SK-N-SH (cell line): ENCODE measurements around the gene PSD2. TPM values are rescaled to one million over a fixed set of nuclear protein-coding genes. Genes with fewer than 3 reads are reported as not detected.

Experiments
- CTCF ChIA-PET: fragments of 300-600, 350-600 bp; formaldehyde crosslinking; extraction: SDS; loops from one replicate; lab custom pipeline; 2021; lab: Yijun Ruan, JAX
- POLR2A ChIA-PET: fragments of 350-600 bp; sonication (Branson Sonifier 250); formaldehyde crosslinking; extraction: SDS; loops from one replicate; lab custom pipeline; 2020; ENCODE audit warnings: antibody characterized with exemption, inconsistent platforms; lab: Yijun Ruan, JAX
- DNase-seq: peaks from one replicate; pipeline ENCODE4 v3.0.0; 2012
- H2AFZ ChIP-seq: fragments of 200-600 bp; sonication (generic); 2 replicates; pipeline ENCODE4 v1.8.1; 2016; ENCODE audit warnings: antibody characterized with exemption, mild to moderate bottlenecking, low read depth
- H3F3A ChIP-seq: fragments of 200-600 bp; sonication (generic); replicated peaks from 2 replicates; pipeline ENCODE3; 2016; ENCODE audit warnings: antibody characterized with exemption, mild to moderate bottlenecking; ENCODE audit not compliant: insufficient read depth
- H3K27ac ChIP-seq, 2 experiments: fragments of 200-500 bp in 1 of 2; fragments of 200-600 bp in 1 of 2; sonication (Bioruptor generic) in 1 of 2; sonication (generic), shearing (Covaris generic) in 1 of 2; 2 replicates each; pipeline versions ENCODE4 v1.5.1 to v1.6.1; 2014 to 2016; ENCODE audit warnings: low read depth in 2 of 2, inconsistent platforms in 1 of 2, low read length in 1 of 2, mild to moderate bottlenecking in 1 of 2, mixed read lengths in 1 of 2
- H3K27me3 ChIP-seq: fragments of 200-600 bp; sonication (generic), shearing (Covaris generic); 2 replicates; pipeline ENCODE4 v1.6.1; 2016; ENCODE audit warnings: mixed run types; ENCODE audit not compliant: insufficient read depth
- H3K36me3 ChIP-seq, 2 experiments: fragments of 200-500 bp in 1 of 2; fragments of 200-600 bp in 1 of 2; sonication (Bioruptor generic) in 1 of 2; sonication (generic) in 1 of 2; replicated peaks in 1 of 2; 2 replicates each; pipeline versions ENCODE3 to v1.5.1; 2014 to 2016; ENCODE audit warnings: low read length in 1 of 2, mild to moderate bottlenecking in 1 of 2; ENCODE audit not compliant: insufficient read depth in 2 of 2, control insufficient read depth in 1 of 2
- H3K4me1 ChIP-seq, 2 experiments: fragments of 200-500 bp in 1 of 2; fragments of 200-600 bp in 1 of 2; sonication (Bioruptor generic) in 1 of 2; sonication (generic), shearing (Covaris generic) in 1 of 2; 2 replicates each; pipeline versions ENCODE4 v1.5.1 to v1.6.1; 2014 to 2016; ENCODE audit warnings: low read depth in 1 of 2, low read length in 1 of 2, mixed run types in 1 of 2; ENCODE audit not compliant: insufficient read depth in 2 of 2, control insufficient read depth in 1 of 2
- H3K4me2 ChIP-seq: fragments of 200-600 bp; sonication (generic), shearing (Covaris generic); 2 replicates; pipeline ENCODE4 v1.6.1; 2017; ENCODE audit warnings: mixed run types
- H3K4me3 ChIP-seq, 2 experiments: fragments of 200-500 bp in 1 of 2; fragments of 200-600 bp in 1 of 2; sonication (Bioruptor generic) in 1 of 2; sonication (generic), shearing (Covaris generic) in 1 of 2; 2 replicates each; pipeline versions ENCODE4 v1.5.1 to v1.8.1; 2014 to 2016; ENCODE audit warnings: low read depth in 2 of 2, inconsistent platforms in 1 of 2, low read length in 1 of 2, mild to moderate bottlenecking in 1 of 2, mixed read lengths in 1 of 2, moderate library complexity in 1 of 2
- H3K79me2 ChIP-seq: fragments of 200-600 bp; sonication (generic); 2 replicates; pipeline ENCODE4 v1.8.1; 2017; ENCODE audit warnings: mild to moderate bottlenecking; ENCODE audit not compliant: insufficient read depth
- H3K9ac ChIP-seq: fragments of 200-600 bp; sonication (generic); 2 replicates; pipeline ENCODE4 v1.6.1; 2017; ENCODE audit warnings: mixed run types
- H3K9me2 ChIP-seq: fragments of 200-600 bp; sonication (generic); 2 replicates; pipeline ENCODE4 v1.6.1; 2017; ENCODE audit warnings: mixed run types
- H3K9me3 ChIP-seq: fragments of 200-600 bp; sonication (generic); 2 replicates; pipeline ENCODE4 v1.6.1; 2017; ENCODE audit warnings: mixed run types, mild to moderate bottlenecking, moderate library complexity
- H4K20me1 ChIP-seq: fragments of 200-600 bp; sonication (generic); 2 replicates; pipeline ENCODE4 v1.6.1; 2017; ENCODE audit warnings: mild to moderate bottlenecking, mixed run types; ENCODE audit not compliant: insufficient read depth
- CHD2 ChIP-seq: fragments of 150-350 bp; IDR thresholded peaks from 2 replicates; pipeline ENCODE4 v1.6.1; 2018; ENCODE audit warnings: low read length; ENCODE audit not compliant: partially characterized antibody
- CTCF ChIP-seq: fragments of 200-600 bp; sonication (generic); IDR thresholded peaks from 2 replicates; pipeline ENCODE4 v1.6.1; 2017; ENCODE audit warnings: antibody characterized with exemption, mild to moderate bottlenecking, moderate library complexity
- ELF1 ChIP-seq: IDR thresholded peaks from 2 replicates; pipeline ENCODE4 v1.4.0; 2012
- EZH2phosphoT487 ChIP-seq: fragments of 200-600 bp; sonication (generic); IDR thresholded peaks from 2 replicates; pipeline ENCODE4 v1.6.1; 2017; ENCODE audit warnings: low read depth, mixed run types, mild to moderate bottlenecking, antibody characterized with exemption, moderate library complexity, borderline replicate concordance
- FOSL2 ChIP-seq: IDR thresholded peaks from 2 replicates; pipeline ENCODE4 v1.4.0; 2012; ENCODE audit warnings: low read depth, mild to moderate bottlenecking, moderate library complexity, borderline replicate concordance
- FOXJ3 ChIP-seq: sonication (generic); formaldehyde crosslinking; IDR thresholded peaks from 2 replicates; pipeline ENCODE4 v1.5.1; 2020; ENCODE audit warnings: mild to moderate bottlenecking, missing genetic modification reagents
- FOXM1 ChIP-seq: IDR thresholded peaks from 2 replicates; pipeline ENCODE4 v1.4.0; 2012; ENCODE audit warnings: low read depth, mild to moderate bottlenecking
- GABPA ChIP-seq: IDR thresholded peaks from 2 replicates; pipeline ENCODE4 v1.4.0; 2012; ENCODE audit warnings: low read depth, mild to moderate bottlenecking
- MAX ChIP-seq: IDR thresholded peaks from 2 replicates; pipeline ENCODE4 v1.4.0; 2012; ENCODE audit warnings: low read depth
- MXI1 ChIP-seq: IDR thresholded peaks from 2 replicates; pipeline ENCODE4 v1.6.1; 2012; ENCODE audit warnings: mild to moderate bottlenecking, low read depth, low read length, improper control_type of control experiment
- NFIC ChIP-seq: IDR thresholded peaks from 2 replicates; pipeline ENCODE4 v1.4.0; 2012; ENCODE audit warnings: borderline replicate concordance
- NRF1 ChIP-seq: IDR thresholded peaks from 2 replicates; pipeline ENCODE4 v1.6.1; 2012; ENCODE audit warnings: low read depth, mild to moderate bottlenecking, low read length
- POLR2AphosphoS5 ChIP-seq: IDR thresholded peaks from 2 replicates; pipeline ENCODE4 v1.6.1; 2012; ENCODE audit warnings: low read depth, low read length
- RAD21 ChIP-seq: IDR thresholded peaks from 2 replicates; pipeline ENCODE4 v1.6.1; 2012; ENCODE audit warnings: mild to moderate bottlenecking, low read length
- RXRA ChIP-seq: IDR thresholded peaks from 2 replicates; pipeline ENCODE4 v1.4.0; 2012; ENCODE audit warnings: low read depth, mild to moderate bottlenecking, borderline replicate concordance
- TAF1 ChIP-seq: IDR thresholded peaks from 2 replicates; pipeline ENCODE4 v1.6.1; 2012; ENCODE audit warnings: low read depth, mild to moderate bottlenecking, low read length, moderate library complexity, borderline replicate concordance
- USF1 ChIP-seq: IDR thresholded peaks from 2 replicates; pipeline ENCODE4 v1.4.0; 2012; ENCODE audit warnings: low read depth, borderline replicate concordance
- WGBS: methylation state at CpG from one replicate; pipeline ENCODE4 v1.1.6; 2017; ENCODE audit warnings: low lambda C conversion rate; 5-methylcytosine and 5-hydroxymethylcytosine counted together
- polyA plus RNA-seq, 3 experiments: library from polyadenylated mRNA; depleted of rRNA; stranded (reverse); fragments of >200 nt; gene quantifications; 2 replicates each; pipeline ENCODE4 v1.2.3, GENCODE V29; 2012

Gene PSD2
- polyA plus RNA-seq, 1 of the 3 experiments (the other 2 are of a cell fraction), result 0.15 TPM

GRCh38 chr5:139788294-139788910 is 7.2 kb upstream of the PSD2 start:
- no peak for DNase-seq
- Histone ChIP-seq H3K36me3 (no peaks in the 10 kb centered on the region), H2AFZ (peak overlapping the region; percentile 63; the same call in 1 of the 2 replicates), H3K9me2 (no peaks in the 10 kb centered on the region), H3K27me3 (peaks cover 6% of the 10 kb centered on the region; the same call in 1 of the 2 replicates), H3K4me1 (peaks cover 0 to 3% of the 10 kb centered on the region in 2 experiments; a peak in 1 of 4 replicates), H3K9ac (no peak overlapping the region), H3F3A (no peaks in the 10 kb centered on the region), H3K79me2 (no peaks in the 10 kb centered on the region), H3K4me2 (peak overlapping the region; percentile 99; the same call in 1 of the 2 replicates), H4K20me1 (no peaks in the 10 kb centered on the region), H3K9me3 (no peaks in the 10 kb centered on the region), H3K4me3 (no peak overlapping the region), H3K27ac (no peak overlapping the region)
- CTCF ChIA-PET, result interaction anchor here (0.6 to 13.0 kb wide), 39 partner anchors 9 to 555 kb away, joined by 3 to 484 read pairs (median 9); partner anchors contain the start of genes NRG2 and PSD2
- 90% methylated on average over 11 of the region's 32 CpGs for WGBS
- POLR2A ChIA-PET, result interaction anchor here (0.9 to 1.6 kb wide), 2 partner anchors 180 to 255 kb away, joined by 3 to 10 read pairs; partner anchors contain the start of gene NRG2
- TF ChIP-seq MXI1 (no peak), RXRA (no peak), RAD21 (no peak), NFIC (no peak)

GRCh38 chr5:139789116-139789844 is 6.3 kb upstream of the PSD2 start:
- Histone ChIP-seq H4K20me1 (no peaks in the 10 kb centered on the region), H3K9me2 (no peaks in the 10 kb centered on the region), H3K79me2 (no peaks in the 10 kb centered on the region)
- ChIA-PET CTCF (interaction anchor here (0.5 to 13.0 kb wide), 22 partner anchors 8 to 288 kb away, joined by 3 to 484 read pairs (median 22); partner anchors contain the start of gene PSD2), POLR2A (no interaction called here)
- TF ChIP-seq MAX, result no peak
- TF ChIP-seq, all 33 proteins: peak for 0
- no peak for DNase-seq
- H3K4me3 ChIP-seq, result no peak overlapping the region
- H2AFZ ChIP-seq, result no peak overlapping the region
- no peak overlapping the region for H3K4me2 ChIP-seq
- H3K9ac ChIP-seq, result no peak overlapping the region
- no peaks in the 10 kb centered on the region for H3F3A ChIP-seq
- H3K4me1 ChIP-seq, result peaks cover 0 to 3% of the 10 kb centered on the region in 2 experiments; a peak in 1 of 4 replicates
- H3K9me3 ChIP-seq, result no peaks in the 10 kb centered on the region
- H3K27me3 ChIP-seq, result peaks cover 14% of the 10 kb centered on the region
- H3K36me3 ChIP-seq, result no peaks in the 10 kb centered on the region
- no peak overlapping the region for H3K27ac ChIP-seq
- WGBS, result 78% methylated on average over 11 of the region's 12 CpGs

- Histone ChIP-seq H2AFZ (no peak overlapping the region), H4K20me1 (no peaks in the 10 kb centered on the region), H3K27ac (no peak overlapping the region), H3K79me2 (no peaks in the 10 kb centered on the region), H3K9me2 (no peaks in the 10 kb centered on the region), H3K9me3 (no peaks in the 10 kb centered on the region), H3K36me3 (no peaks in the 10 kb centered on the region), H3K9ac (no peak overlapping the region), H3K4me3 (no peak overlapping the region), H3K27me3 (peaks cover 20% of the 10 kb centered on the region), H3F3A (no peaks in the 10 kb centered on the region), H3K4me2 (no peak overlapping the region), H3K4me1 (peaks cover 0 to 3% of the 10 kb centered on the region in 2 experiments; a peak in 1 of 4 replicates)
- TF ChIP-seq CHD2, result no peak
- no peak for TF ChIP-seq MAX
- no peak for TF ChIP-seq USF1
- TF ChIP-seq EZH2phosphoT487, result no peak
- TF ChIP-seq CTCF, result no peak
- TF ChIP-seq FOXM1, result no peak
- no peak for TF ChIP-seq POLR2AphosphoS5
- no peak for TF ChIP-seq FOSL2
- no peak for TF ChIP-seq TAF1
- TF ChIP-seq ELF1, result no peak
- TF ChIP-seq NRF1, result no peak
- TF ChIP-seq FOXJ3 (CRISPR knock-in tag), result no peak
- no peak for TF ChIP-seq GABPA
- ChIA-PET CTCF (interaction anchor here (0.5 to 13.0 kb wide), 9 partner anchors 12 to 287 kb away, joined by 3 to 484 read pairs (median 20); no protein-coding TSS in a partner anchor), POLR2A (no interaction called here)
- no peak for DNase-seq
- 93% methylated on average over 12 of the region's 12 CpGs for WGBS
These were observed 5.8 kb upstream of the PSD2 start for GRCh38 chr5:139789845-139790189.
